Measurements from ENCODE around the gene TMEM202. TPM values are rescaled to one million over a fixed set of nuclear protein-coding genes. Genes with fewer than 3 reads are reported as not detected.

TMEM202 gene
- total and polyA plus RNA-seq, 2 donors (not counting 3 experiments of a cell fraction or from before 2014, with no cell fraction given), result not detected

DNA sequence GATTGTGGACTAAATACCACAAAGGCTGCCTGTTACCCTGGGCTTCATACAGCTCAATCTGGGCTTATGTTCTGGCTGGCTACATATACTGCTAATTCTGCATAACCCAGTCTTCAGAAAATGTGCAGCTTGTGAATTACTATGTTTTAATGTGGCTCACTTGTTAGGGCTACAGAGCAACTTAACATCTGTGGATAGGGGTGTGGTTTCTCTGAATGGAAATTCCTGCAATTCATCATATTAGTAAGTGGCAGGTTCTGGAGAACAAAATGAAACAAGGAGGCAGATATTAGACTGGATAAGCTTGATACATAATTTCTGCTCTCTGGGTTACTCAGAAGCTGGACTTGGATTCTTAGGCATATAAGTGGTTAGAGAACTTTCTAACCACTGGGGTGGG, 6.7 kb downstream of the TMEM202 start:
- no peaks in the 10 kb centered on the region for H3K9me1 ChIP-seq (replicated peaks; ENCODE audit: control insufficient read depth, extremely low read depth, insufficient read depth, low read length)
- H3K27me3 ChIP-seq (ENCODE audit: control insufficient read depth in 2 of 2, insufficient read depth in 2 of 2, low read length in 2 of 2), result peaks cover 12 to 13% of the 10 kb centered on the region in 2 experiments
- no peaks in the 10 kb centered on the region for H3K9me3 ChIP-seq (replicated peaks; ENCODE audit: control insufficient read depth, insufficient read depth, low read length)
- H3K36me3 ChIP-seq (ENCODE audit: control insufficient read depth in 2 of 2, extremely low read depth in 1 of 2, insufficient read depth in 2 of 2, low read length in 2 of 2), result no peaks in the 10 kb centered on the region
- no TSS peak for BruUV-seq (replicated peaks)
- POLR2A ChIA-PET, result no interaction called here
- peak; percentile 47 for DNase-seq (ENCODE audit: low read depth, low spot score)
- no peaks in the 10 kb centered on the region for H4K20me1 ChIP-seq (replicated peaks; ENCODE audit: control insufficient read depth, extremely low read depth, insufficient read depth, low read length)
- H3K4me1 ChIP-seq (ENCODE audit: control insufficient read depth, extremely low read depth, insufficient read depth, low read length), result no peaks in the 10 kb centered on the region
- dilution Hi-C loops (cut with MboI; ENCODE audit: extremely low pct_ligation_motif_present, low sequenced_read_pairs) (no loop called here), intact Hi-C loops (cut with micrococcal nuclease) (no loop called here)
- no peak for FAIRE-seq
- CTCF ChIA-PET, result interaction anchor here (1.4 to 1.9 kb wide), 4 partner anchors 11 to 195 kb away, joined by 4 to 6 read pairs (median 5); no protein-coding TSS in a partner anchor
- H2AFZ ChIP-seq (ENCODE audit: low read depth, low read length), result no peak overlapping the region
- no peak overlapping the region for H3K4me3 ChIP-seq (replicated peaks in 1 of 3; ENCODE audit: insufficient read depth in 1 of 3, low read depth in 1 of 3, low read length in 3 of 3)
- no peak overlapping the region for H3K9ac ChIP-seq (replicated peaks; ENCODE audit: extremely low read depth, insufficient read depth, low read length)
- no peak overlapping the region for H3K27ac ChIP-seq (ENCODE audit: insufficient read depth, low read depth, low read length)
- H3K79me2 ChIP-seq (ENCODE audit: control insufficient read depth, insufficient read depth, low read length), result no peaks in the 10 kb centered on the region
- TF ChIP-seq POLR2A (IDR thresholded peaks at IDR 0.05; ENCODE audit: low read depth, low read length), result no peak
- TF ChIP-seq FOS (IDR thresholded peaks at IDR 0.05; ENCODE audit: borderline replicate concordance, insufficient read depth, low read length), result no peak
- TF ChIP-seq EZH2 (IDR thresholded peaks at IDR 0.05; ENCODE audit: borderline replicate concordance, low read depth, low read length, severe bottlenecking), result no peak
- no peak for TF ChIP-seq JUN (IDR thresholded peaks at IDR 0.05; ENCODE audit: borderline replicate concordance, insufficient read depth, insufficient read length, low read depth)
- H3K4me2 ChIP-seq (ENCODE audit: insufficient read depth, low read length), result no peak overlapping the region

DNA sequence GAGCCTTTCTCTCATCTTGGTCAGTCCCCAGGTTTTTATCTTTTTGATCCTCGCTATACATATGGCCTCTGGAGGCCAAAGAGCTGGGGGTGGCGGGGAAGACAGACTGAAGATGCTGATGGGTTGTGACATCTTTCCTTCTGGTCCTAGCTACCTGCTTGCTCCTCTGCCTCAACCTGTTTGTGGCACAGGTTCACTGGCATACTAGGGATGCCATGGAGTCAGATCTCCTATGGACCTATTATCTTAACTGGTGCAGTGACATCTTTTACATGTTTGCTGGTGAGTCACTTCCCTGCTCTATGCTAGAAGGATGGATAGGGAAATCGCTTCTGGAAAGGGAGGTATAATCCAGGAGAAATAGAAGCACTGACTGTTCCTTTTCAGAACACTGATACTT, 8.8 kb downstream of the TMEM202 start:
- no peaks in the 10 kb centered on the region for H3K9me1 ChIP-seq (replicated peaks; ENCODE audit: control insufficient read depth, extremely low read depth, insufficient read depth, low read length)
- no peak for TF ChIP-seq FOS (IDR thresholded peaks at IDR 0.05; ENCODE audit: borderline replicate concordance, insufficient read depth, low read length)
- no peak for TF ChIP-seq POLR2A (IDR thresholded peaks at IDR 0.05; ENCODE audit: low read depth, low read length)
- no peak for TF ChIP-seq JUN (IDR thresholded peaks at IDR 0.05; ENCODE audit: borderline replicate concordance, insufficient read depth, insufficient read length, low read depth)
- TF ChIP-seq, protein P1, sequence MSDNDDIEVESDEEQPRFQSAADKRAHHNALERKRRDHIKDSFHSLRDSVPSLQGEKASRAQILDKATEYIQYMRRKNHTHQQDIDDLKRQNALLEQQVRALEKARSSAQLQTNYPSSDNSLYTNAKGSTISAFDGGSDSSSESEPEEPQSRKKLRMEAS (IDR thresholded peaks at IDR 0.05; ENCODE audit: insufficient read depth, insufficient read length), result no peak
- no peak for TF ChIP-seq EZH2 (IDR thresholded peaks at IDR 0.05; ENCODE audit: borderline replicate concordance, low read depth, low read length, severe bottlenecking)
- no peak for TF ChIP-seq CTCF (IDR thresholded peaks at IDR 0.05; ENCODE audit: extremely low read depth in 1 of 2, insufficient read depth in 1 of 2, low read depth in 1 of 2, low read length in 2 of 2)
- TF ChIP-seq POLR2AphosphoS5 (IDR thresholded peaks at IDR 0.05; ENCODE audit: insufficient read depth, low read depth, low read length), result no peak
- no peak for TF ChIP-seq GATA2 (IDR thresholded peaks at IDR 0.05; ENCODE audit: insufficient read depth, insufficient read length, low read depth, low read length)
- TF ChIP-seq MYC (IDR thresholded peaks at IDR 0.05; ENCODE audit: low read depth, low read length), result no peak
- no peaks in the 10 kb centered on the region for H3K9me3 ChIP-seq (replicated peaks; ENCODE audit: control insufficient read depth, insufficient read depth, low read length)
- no peak overlapping the region for H3K4me3 ChIP-seq (replicated peaks in 1 of 3; ENCODE audit: insufficient read depth in 1 of 3, low read depth in 1 of 3, low read length in 3 of 3)
- no peak overlapping the region for H3K9ac ChIP-seq (replicated peaks; ENCODE audit: extremely low read depth, insufficient read depth, low read length)
- FAIRE-seq, result no peak
- H2AFZ ChIP-seq (ENCODE audit: low read depth, low read length), result no peak overlapping the region
- H3K79me2 ChIP-seq (ENCODE audit: control insufficient read depth, insufficient read depth, low read length), result no peaks in the 10 kb centered on the region
- ChIA-PET POLR2A (no interaction called here), CTCF (no interaction called here)
- no peaks in the 10 kb centered on the region for H3K4me1 ChIP-seq (ENCODE audit: control insufficient read depth, extremely low read depth, insufficient read depth, low read length)
- peaks cover 9 to 15% of the 10 kb centered on the region in 2 experiments for H3K27me3 ChIP-seq (ENCODE audit: control insufficient read depth in 2 of 2, insufficient read depth in 2 of 2, low read length in 2 of 2)
- no peaks in the 10 kb centered on the region for H4K20me1 ChIP-seq (replicated peaks; ENCODE audit: control insufficient read depth, extremely low read depth, insufficient read depth, low read length)
- no peak for DNase-seq (ENCODE audit: low read depth, low spot score)
- no TSS peak for BruUV-seq (replicated peaks)
- dilution Hi-C loops (cut with MboI; ENCODE audit: extremely low pct_ligation_motif_present, low sequenced_read_pairs), result no loop called here
- H3K4me2 ChIP-seq (ENCODE audit: insufficient read depth, low read length), result no peak overlapping the region
- intact Hi-C loops (cut with micrococcal nuclease), result no loop called here
- no peaks in the 10 kb centered on the region for H3K36me3 ChIP-seq (ENCODE audit: control insufficient read depth in 2 of 2, extremely low read depth in 1 of 2, insufficient read depth in 2 of 2, low read length in 2 of 2)
- H3K27ac ChIP-seq (ENCODE audit: insufficient read depth, low read depth, low read length), result no peak overlapping the region
